Naive thymus-derived CD8-positive, alpha-beta T cell (primary cell): ENCODE results near the gene WASL. TPM values are rescaled to one million over a fixed set of nuclear protein-coding genes. Genes with fewer than 3 reads are reported as not detected.

ENCODE experiments used
- ATAC-seq, 2 donors: fragments of 150-1000 bp; cut with Tn5 transposase in 1 of 2; sonication (Bioruptor Pico), chemical (Tn5 transposase) in 1 of 2; 1 replicate in 1 of 2; 2 replicates in 1 of 2; pipeline ENCODE4 v1.10.0; 2021; ENCODE audit warnings: mild to moderate bottlenecking in 2 of 2, moderate library complexity in 2 of 2
- POLR2A ChIA-PET: fragments of 350-600 bp; sonication (Branson Sonifier 250); formaldehyde crosslinking; loops from one replicate; lab custom pipeline; 2021; ENCODE audit warnings: antibody characterized with exemption; lab: Charles Lee
- DNase-seq, 10 donors: peaks; one replicate each; pipeline versions ENCODE4 v3.0.0 to v3.0.0-alpha.2; 2020 to 2022
- H3K27ac Mint-ChIP-seq, 10 donors: one replicate each; pipeline ENCODE4 v1.8.0; 2020 to 2022; ENCODE audit warnings: mild to moderate bottlenecking in 10 of 10, mixed read lengths in 10 of 10, moderate library complexity in 4 of 10, inconsistent platforms in 1 of 10
- H3K27me3 Mint-ChIP-seq, 5 donors: one replicate each; pipeline ENCODE4 v1.8.0; 2021 to 2022; ENCODE audit warnings: mixed read lengths in 5 of 5
- H3K36me3 Mint-ChIP-seq, 3 donors: one replicate each; pipeline ENCODE4 v1.8.0; 2020 to 2022; ENCODE audit warnings: mixed read lengths in 3 of 3, mild to moderate bottlenecking in 2 of 3, inconsistent platforms in 1 of 3
- H3K4me1 Mint-ChIP-seq, 4 donors: one replicate each; pipeline ENCODE4 v1.8.0; 2021 to 2022; ENCODE audit warnings: mixed read lengths in 4 of 4
- H3K4me3 Mint-ChIP-seq, 10 donors: one replicate each; pipeline ENCODE4 v1.8.0; 2020 to 2022; ENCODE audit warnings: mild to moderate bottlenecking in 10 of 10, mixed read lengths in 10 of 10, moderate library complexity in 6 of 10, inconsistent platforms in 1 of 10
- H3K9me3 Mint-ChIP-seq, 9 donors: one replicate each; pipeline ENCODE4 v1.8.0; 2020 to 2022; ENCODE audit warnings: mixed read lengths in 9 of 9, mild to moderate bottlenecking in 3 of 9, inconsistent platforms in 1 of 9, moderate library complexity in 1 of 9
- polyA plus RNA-seq, 3 donors: library from polyadenylated mRNA; unstranded; fragments of 300-500 nt; fragmentation: Illumina TruSeq; gene quantifications; one replicate each; pipeline ENCODE4 v1.2.3, GENCODE V29; 2021
- total RNA-seq, 8 experiments: library from RNA in 2 of 8; stranded (reverse) in 2 of 8; gene quantifications; one replicate each; pipeline ENCODE4 v1.2.3 and lab custom pipeline; 2021 to 2026

WASL gene
- total and polyA plus RNA-seq, 5 experiments from 2014 or later = 2.5 to 15.6 (median 3.0) TPM

DNA sequence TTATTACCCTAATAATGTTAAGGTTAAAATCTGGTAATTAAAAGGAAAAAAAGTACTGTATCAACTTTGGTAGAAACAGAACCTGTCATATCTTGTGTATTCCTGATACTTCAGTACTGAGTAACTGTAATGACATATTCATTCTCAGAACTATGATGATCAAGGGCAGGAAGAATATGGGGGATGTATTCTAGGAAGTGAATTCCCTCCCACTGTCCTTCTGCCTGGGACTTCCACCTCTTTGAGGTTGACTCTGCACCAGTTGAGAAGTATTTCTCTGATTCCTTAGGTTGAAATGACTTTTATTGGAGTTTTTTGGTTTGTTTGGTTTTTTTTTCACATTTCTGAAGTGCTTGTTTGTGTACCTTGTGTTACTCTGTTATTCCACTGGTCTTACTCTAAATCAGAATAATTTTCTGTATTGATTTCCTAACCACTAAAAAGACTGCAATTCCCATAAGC lies 36.9 kb downstream of the WASL start:
- peaks cover 0 to 32% (median 2%) of the 10 kb centered on the region in 3 donors for H3K36me3 Mint-ChIP-seq

DNA sequence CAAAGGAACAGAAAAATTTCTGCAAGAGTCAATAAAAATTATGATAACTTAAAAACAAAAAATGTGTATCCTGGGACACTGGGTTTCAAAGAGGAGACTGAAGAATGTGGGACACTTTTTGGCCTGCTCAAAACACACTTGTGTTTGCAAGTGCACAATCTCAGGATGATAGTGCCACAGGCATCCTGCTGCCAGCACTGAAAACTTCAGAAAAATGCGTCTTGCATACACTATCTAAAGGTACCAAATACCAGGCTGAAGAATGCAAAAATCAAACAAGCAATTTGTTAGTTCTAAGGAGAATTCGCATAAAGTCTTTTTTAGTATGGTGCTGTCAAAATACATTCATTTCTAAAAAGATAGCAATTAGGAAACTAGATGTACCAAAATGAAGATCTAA lies 38.1 kb downstream of the WASL start:
- no peaks in the 10 kb centered on the region for H3K9me3 Mint-ChIP-seq
- DNase-seq (no peak), ATAC-seq (no peak)
- H3K4me1 Mint-ChIP-seq = peaks cover 20 to 50% (median 44%) of the 10 kb centered on the region in 4 donors
- H3K36me3 Mint-ChIP-seq = peaks cover 0 to 35% (median 6%) of the 10 kb centered on the region in 3 donors
- H3K27ac Mint-ChIP-seq = peak overlapping the region in 3 of 10 donors; percentile 12 to 44 (median 17)
- POLR2A ChIA-PET = interaction anchor here (1.0 kb wide), 1 partner anchor 38 kb away, joined by 3 read pairs; the partner anchor contains the start of gene WASL
- no peaks in the 10 kb centered on the region for H3K27me3 Mint-ChIP-seq
- no peak overlapping the region for H3K4me3 Mint-ChIP-seq

More for the DNA sequence above, 36.9 kb downstream of the WASL start:
- Mint-ChIP-seq H3K27ac (peak overlapping the region in 1 of 10 donors; percentile 53), H3K4me1 (peaks cover 23 to 55% (median 54%) of the 10 kb centered on the region in 4 donors), H3K9me3 (no peaks in the 10 kb centered on the region), H3K27me3 (no peaks in the 10 kb centered on the region), H3K4me3 (peak overlapping the region in 3 of 10 donors; percentile 30 to 47 (median 42))
- ATAC-seq (no peak), DNase-seq (no peak)
- POLR2A ChIA-PET = interaction anchor here (0.9 kb wide), 1 partner anchor 37 kb away, joined by 3 read pairs; the partner anchor contains the start of gene WASL

DNA sequence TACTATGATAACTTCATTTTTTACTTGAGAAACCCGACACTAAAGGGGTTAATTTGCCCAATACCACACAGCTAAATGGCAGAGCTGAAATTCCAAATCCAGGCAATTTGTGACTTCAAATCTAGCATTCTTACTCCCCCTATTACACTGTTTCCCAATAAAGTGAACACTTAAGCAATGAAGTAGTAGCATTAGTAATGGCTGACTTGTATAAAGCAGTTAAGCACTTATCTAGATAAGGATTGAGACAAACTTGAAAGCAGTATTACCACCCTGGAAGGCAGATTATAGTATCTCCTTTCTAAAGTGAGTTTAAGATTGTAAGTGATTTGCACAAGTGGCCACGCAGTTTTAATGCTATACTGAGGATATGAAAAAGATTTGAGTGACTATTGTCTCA lies 39.3 kb downstream of the WASL start:
- H3K4me3 Mint-ChIP-seq = no peak overlapping the region
- H3K36me3 Mint-ChIP-seq = peaks cover 0 to 41% (median 9%) of the 10 kb centered on the region in 3 donors
- POLR2A ChIA-PET = interaction anchor here (1.0 kb wide), 1 partner anchor 39 kb away, joined by 3 read pairs; the partner anchor contains the start of gene WASL
- H3K4me1 Mint-ChIP-seq = peaks cover 11 to 41% (median 34%) of the 10 kb centered on the region in 4 donors
- ATAC-seq (no peak), DNase-seq (no peak)
- H3K27me3 Mint-ChIP-seq = no peaks in the 10 kb centered on the region
- no peaks in the 10 kb centered on the region for H3K9me3 Mint-ChIP-seq
- H3K27ac Mint-ChIP-seq = no peak overlapping the region

DNA sequence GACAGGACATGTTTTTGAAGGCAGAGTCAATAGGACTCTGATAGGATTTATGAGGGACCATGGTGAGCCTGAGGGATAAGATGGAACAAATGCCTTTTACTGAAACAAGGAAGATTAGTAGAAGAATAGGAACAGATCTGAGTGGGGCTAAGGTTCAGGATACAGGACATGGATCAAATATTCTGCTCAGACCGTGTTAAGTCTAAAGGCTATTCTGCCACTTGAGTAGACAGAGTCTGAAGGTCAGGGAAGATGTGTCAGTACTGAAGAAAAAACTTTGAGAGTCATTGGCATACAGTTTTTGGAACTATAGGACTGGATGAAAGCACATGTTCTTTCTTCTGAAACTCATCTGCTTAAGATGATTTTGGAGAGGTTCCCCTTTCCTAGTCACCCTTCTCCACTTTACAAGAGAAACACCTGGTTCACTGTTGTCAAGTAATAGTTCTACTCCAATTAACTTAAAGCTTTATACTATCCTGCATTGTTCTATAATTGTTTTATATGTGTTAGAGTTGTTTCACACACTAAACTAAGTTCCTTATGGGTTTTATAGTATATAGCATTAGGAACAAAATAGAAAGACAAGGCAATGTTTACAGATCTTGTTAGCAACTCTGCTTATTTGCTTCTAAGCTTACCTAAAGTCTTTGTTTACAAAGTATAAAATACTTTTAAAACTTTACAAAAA lies 43.4 kb downstream of the WASL start:
- ATAC-seq = no peak
- no peak for DNase-seq
- H3K4me3 Mint-ChIP-seq = no peak overlapping the region
- no peaks in the 10 kb centered on the region for H3K9me3 Mint-ChIP-seq
- H3K4me1 Mint-ChIP-seq = peaks cover 0 to 3% (median 2%) of the 10 kb centered on the region in 4 donors
- no peaks in the 10 kb centered on the region for H3K27me3 Mint-ChIP-seq
- POLR2A ChIA-PET = no interaction called here
- peak overlapping the region in 6 of 10 donors; percentile 1 to 54 (median 10) for H3K27ac Mint-ChIP-seq
- H3K36me3 Mint-ChIP-seq = peaks cover 0 to 58% (median 9%) of the 10 kb centered on the region in 3 donors

DNA sequence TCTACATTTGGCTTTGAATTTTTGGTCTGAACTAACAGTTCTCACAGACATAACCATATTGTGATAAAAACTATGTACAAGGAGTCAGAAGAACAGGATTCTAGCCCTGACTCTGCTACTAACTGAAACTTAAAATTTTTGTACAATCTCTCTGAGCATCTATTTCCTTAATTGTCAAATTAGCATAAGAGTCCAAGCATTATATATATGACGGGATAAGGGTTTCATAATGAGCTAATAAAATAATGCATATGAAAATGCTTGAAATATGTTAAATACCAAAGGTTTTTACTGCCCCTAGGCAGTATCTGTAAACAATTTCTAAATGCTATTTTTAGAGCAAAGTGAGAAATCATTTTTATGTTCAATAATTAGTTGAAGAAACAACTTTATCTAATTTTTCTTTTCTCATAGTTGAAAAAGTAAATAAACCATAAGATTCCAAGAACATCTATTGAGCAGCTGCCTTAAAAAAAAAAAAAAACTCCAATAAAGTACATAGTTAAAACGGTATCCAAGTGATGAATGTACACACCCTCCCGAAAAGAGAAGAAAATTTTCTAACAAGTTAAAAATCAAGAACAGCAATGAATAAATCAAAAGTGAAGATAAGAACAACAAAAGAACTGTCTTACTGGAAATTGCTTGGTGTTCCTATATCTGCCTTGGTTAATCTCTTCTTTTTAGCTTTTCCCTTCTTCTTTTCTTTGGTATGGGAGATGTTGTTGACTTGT lies 52.7 kb downstream of the WASL start:
- H3K9me3 Mint-ChIP-seq = no peaks in the 10 kb centered on the region
- no peak overlapping the region for H3K27ac Mint-ChIP-seq
- DNase-seq (no peak), ATAC-seq (no peak)
- H3K4me1 Mint-ChIP-seq = no peaks in the 10 kb centered on the region
- H3K36me3 Mint-ChIP-seq = peaks cover 0 to 68% (median 11%) of the 10 kb centered on the region in 3 donors
- POLR2A ChIA-PET = no interaction called here
- no peak overlapping the region for H3K4me3 Mint-ChIP-seq
- no peaks in the 10 kb centered on the region for H3K27me3 Mint-ChIP-seq

DNA sequence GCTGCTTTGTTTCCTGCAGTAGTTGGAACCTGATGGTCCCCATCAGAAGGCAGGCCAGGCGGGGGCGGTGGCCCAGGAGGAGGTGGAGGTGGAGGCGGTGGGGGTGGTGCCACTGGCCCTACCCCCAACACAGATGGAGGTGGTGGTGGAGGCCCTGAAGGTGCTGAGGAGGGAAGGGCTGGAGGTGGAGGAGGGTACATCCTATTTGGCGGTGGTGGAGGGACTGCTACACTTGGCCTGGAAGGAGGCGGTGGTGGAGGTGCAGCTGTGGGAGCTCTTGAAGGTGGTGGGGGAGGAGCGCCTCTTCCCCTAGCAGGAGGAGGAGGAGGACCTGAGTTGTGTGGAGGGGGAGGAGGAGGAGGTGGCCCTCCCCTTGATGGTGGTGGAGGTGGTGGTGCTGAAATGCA lies 56.3 kb downstream of the WASL start:
- POLR2A ChIA-PET = no interaction called here
- H3K9me3 Mint-ChIP-seq = no peaks in the 10 kb centered on the region
- H3K4me1 Mint-ChIP-seq = peaks cover 0 to 2% (median 0%) of the 10 kb centered on the region in 4 donors
- H3K4me3 Mint-ChIP-seq = no peak overlapping the region
- DNase-seq (no peak), ATAC-seq (no peak)
- no peaks in the 10 kb centered on the region for H3K27me3 Mint-ChIP-seq
- H3K36me3 Mint-ChIP-seq = peaks cover 0 to 72% (median 11%) of the 10 kb centered on the region in 3 donors
- peak overlapping the region in 1 of 10 donors; percentile 34 for H3K27ac Mint-ChIP-seq

DNA sequence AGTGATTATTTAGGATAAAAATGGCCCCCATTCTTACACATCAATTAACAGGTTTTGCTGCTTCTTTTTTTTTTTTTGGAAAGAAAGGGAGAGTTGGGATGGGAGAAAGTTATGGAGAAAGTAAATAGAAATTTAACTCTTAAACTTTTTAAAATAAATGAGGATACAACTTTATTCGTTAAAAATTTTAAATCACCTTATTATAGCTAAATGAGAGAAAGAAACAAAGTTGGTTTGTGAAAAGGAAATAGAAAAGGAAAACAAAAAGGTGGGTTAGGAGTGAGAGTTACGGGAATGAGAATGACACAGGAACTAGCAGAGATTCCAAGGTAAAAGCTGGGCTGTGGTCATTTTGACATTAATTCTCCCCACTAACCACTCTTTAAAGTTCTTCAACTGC lies 58.3 kb downstream of the WASL start:
- no peak for ATAC-seq
- Mint-ChIP-seq H3K4me1 (peaks cover 0 to 2% (median 0%) of the 10 kb centered on the region in 4 donors), H3K36me3 (peaks cover 0 to 71% (median 7%) of the 10 kb centered on the region in 3 donors), H3K4me3 (no peak overlapping the region), H3K27ac (no peak overlapping the region), H3K9me3 (no peaks in the 10 kb centered on the region), H3K27me3 (no peaks in the 10 kb centered on the region)
- no peak for DNase-seq
- POLR2A ChIA-PET = no interaction called here

DNA sequence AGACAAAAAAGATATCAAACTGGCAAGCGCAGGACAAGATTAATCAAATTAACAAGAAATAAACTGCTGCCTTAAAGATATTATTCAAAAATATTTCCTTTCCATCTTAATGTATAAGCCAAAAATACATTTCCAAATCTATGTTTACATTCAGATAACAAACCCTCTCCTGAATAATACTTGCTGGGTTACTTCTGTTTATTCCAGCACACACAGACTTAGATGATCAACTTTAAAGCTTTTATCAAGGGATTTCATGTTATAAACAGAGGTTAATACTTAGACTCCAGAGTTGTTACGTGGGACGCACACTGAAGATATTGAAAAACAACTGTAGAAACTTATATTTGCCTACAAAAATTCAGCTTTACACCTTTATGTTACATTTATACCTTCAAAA lies 59.6 kb downstream of the WASL start:
- ATAC-seq = no peak
- POLR2A ChIA-PET = no interaction called here
- Mint-ChIP-seq H3K9me3 (no peaks in the 10 kb centered on the region), H3K27me3 (no peaks in the 10 kb centered on the region), H3K36me3 (peaks cover 0 to 72% (median 7%) of the 10 kb centered on the region in 3 donors), H3K4me3 (no peak overlapping the region), H3K4me1 (peaks cover 0 to 2% (median 0%) of the 10 kb centered on the region in 4 donors), H3K27ac (peak overlapping the region in 2 of 10 donors; percentile 43 to 80)
- no peak for DNase-seq

DNA sequence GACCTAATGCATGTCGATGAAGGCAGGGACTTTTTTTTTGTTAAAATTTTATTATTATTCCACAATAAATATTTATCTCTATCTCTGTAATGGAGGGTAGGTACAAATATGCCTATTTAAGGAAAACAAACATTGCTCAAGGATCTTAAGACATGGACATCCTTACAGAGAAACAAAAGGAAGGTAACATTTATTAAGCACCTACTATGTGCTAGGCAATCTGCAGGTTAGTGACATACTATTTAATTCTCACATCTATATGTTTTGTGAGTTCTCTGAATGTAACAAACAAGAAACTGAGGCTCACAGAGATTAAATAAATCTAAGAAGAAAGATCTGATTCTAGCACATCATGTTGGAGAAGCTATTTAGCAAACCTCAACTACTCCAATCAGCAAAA lies 61.1 kb downstream of the WASL start:
- POLR2A ChIA-PET = no interaction called here
- Mint-ChIP-seq H3K4me1 (peaks cover 0 to 2% (median 0%) of the 10 kb centered on the region in 4 donors), H3K9me3 (no peaks in the 10 kb centered on the region), H3K27ac (peak overlapping the region in 2 of 10 donors; percentile 22 to 70), H3K4me3 (no peak overlapping the region), H3K36me3 (peaks cover 0 to 77% (median 7%) of the 10 kb centered on the region in 3 donors), H3K27me3 (no peaks in the 10 kb centered on the region)
- DNase-seq (no peak), ATAC-seq (no peak)

DNA sequence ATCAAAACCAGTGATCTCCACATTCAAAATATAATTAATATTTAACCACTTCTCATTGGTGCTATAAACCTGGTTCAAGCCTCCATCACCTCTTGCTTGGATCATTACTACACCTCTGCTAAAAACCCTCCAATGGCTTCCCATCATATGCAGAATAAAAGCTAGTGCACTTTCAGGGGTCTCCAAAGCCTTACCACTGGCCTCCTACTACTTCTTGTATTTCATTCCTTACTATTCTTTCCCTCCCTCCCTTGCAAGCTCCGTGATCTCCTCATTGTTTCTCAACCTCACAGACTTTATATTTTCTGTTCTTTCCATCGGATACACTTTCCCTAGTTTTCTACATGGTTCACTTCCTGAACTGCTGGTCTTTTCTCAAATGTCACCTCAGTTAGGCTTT lies 61.6 kb downstream of the WASL start:
- H3K9me3 Mint-ChIP-seq = no peaks in the 10 kb centered on the region
- DNase-seq = no peak
- no peak for ATAC-seq
- H3K4me3 Mint-ChIP-seq = no peak overlapping the region
- POLR2A ChIA-PET = no interaction called here
- peaks cover 0 to 72% (median 2%) of the 10 kb centered on the region in 3 donors for H3K36me3 Mint-ChIP-seq
- H3K27ac Mint-ChIP-seq = peak overlapping the region in 4 of 10 donors; percentile 22 to 70 (median 62)
- peaks cover 0 to 2% (median 0%) of the 10 kb centered on the region in 4 donors for H3K4me1 Mint-ChIP-seq
- no peaks in the 10 kb centered on the region for H3K27me3 Mint-ChIP-seq

DNA sequence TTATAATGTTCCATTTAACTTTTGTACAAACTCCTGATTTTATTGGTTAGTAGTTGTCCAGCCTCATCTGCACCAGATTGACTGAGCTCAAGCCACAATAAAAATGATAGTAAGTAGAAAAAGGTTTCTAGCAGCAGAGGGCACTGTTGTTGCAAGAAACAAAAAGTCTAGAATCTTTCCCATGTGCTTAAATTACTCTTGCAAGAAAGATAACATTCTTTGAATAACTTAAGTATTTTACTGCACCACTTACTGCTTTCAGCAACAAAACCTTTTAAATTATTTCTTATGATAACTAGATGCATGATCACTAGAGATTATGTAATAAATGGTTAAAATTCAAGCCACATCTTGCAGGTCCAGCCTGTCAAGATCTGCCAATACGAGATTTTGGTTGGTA lies 66.1 kb downstream of the WASL start:
- no peaks in the 10 kb centered on the region for H3K27me3 Mint-ChIP-seq
- peak in 4 of 10 donors; percentile 22 to 47 (median 45) for DNase-seq
- no peaks in the 10 kb centered on the region for H3K9me3 Mint-ChIP-seq
- no peak overlapping the region for H3K4me3 Mint-ChIP-seq
- no peaks in the 10 kb centered on the region for H3K4me1 Mint-ChIP-seq
- no peak overlapping the region for H3K27ac Mint-ChIP-seq
- peaks cover 0 to 55% (median 0%) of the 10 kb centered on the region in 3 donors for H3K36me3 Mint-ChIP-seq
- POLR2A ChIA-PET = interaction anchor here (1.1 kb wide), 1 partner anchor 66 kb away, joined by 4 read pairs; the partner anchor contains the start of gene WASL
- ATAC-seq = no peak

DNA sequence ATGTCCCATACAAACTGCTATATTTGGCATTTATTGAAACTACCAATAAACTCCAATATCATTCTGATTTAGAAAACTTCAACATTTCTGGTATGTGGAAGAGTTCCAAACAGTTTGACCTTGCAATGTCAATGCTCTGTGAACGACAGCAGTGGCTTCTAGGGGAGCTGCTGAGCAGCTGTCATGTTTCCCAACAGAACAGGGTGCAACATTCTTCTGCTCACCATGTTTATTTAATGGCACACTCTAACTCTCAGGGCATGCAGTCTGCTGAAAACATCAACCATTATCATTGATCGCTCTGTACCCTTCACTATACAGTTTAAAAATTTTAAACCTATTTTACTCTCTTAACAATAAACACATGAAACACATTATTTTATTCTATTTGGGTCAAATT lies 67.2 kb downstream of the WASL start:
- no peak overlapping the region for H3K4me3 Mint-ChIP-seq
- DNase-seq = no peak
- H3K9me3 Mint-ChIP-seq = no peaks in the 10 kb centered on the region
- no peak overlapping the region for H3K27ac Mint-ChIP-seq
- POLR2A ChIA-PET = no interaction called here
- H3K27me3 Mint-ChIP-seq = no peaks in the 10 kb centered on the region
- no peaks in the 10 kb centered on the region for H3K4me1 Mint-ChIP-seq
- ATAC-seq = no peak
- H3K36me3 Mint-ChIP-seq = peaks cover 0 to 46% (median 0%) of the 10 kb centered on the region in 3 donors
